B cell (primary cell): ENCODE results near the gene RPL7L1. TPM values are rescaled to one million over a fixed set of nuclear protein-coding genes. Genes with fewer than 3 reads are reported as not detected.

Experiments
- ATAC-seq: fragments of 200-7000 bp; cut with Tn5 transposase; one replicate; pipeline ENCODE4 v1.10.0; 2021; ENCODE audit warnings: low read depth, mild to moderate bottlenecking, moderate number of reproducible peaks, moderate library complexity
- CTCF ChIA-PET: fragments of 350-600 bp; sonication (Branson Sonifier 250); formaldehyde crosslinking; loops from one replicate; lab custom pipeline; 2021; ENCODE audit warnings: antibody characterized with exemption, inconsistent platforms; lab: Charles Lee
- POLR2A ChIA-PET: fragments of 350-600 bp; sonication (Branson Sonifier 250); formaldehyde crosslinking; loops from one replicate; lab custom pipeline; 2021; ENCODE audit warnings: antibody characterized with exemption; lab: Charles Lee
- DNase-seq: peaks from one replicate; pipeline ENCODE4 v3.0.0; 2013
- H2AFZ ChIP-seq: 2 replicates; pipeline ENCODE4 v1.6.1; 2012; ENCODE audit warnings: mild to moderate bottlenecking, low read depth, low read length; ENCODE audit not compliant: insufficient read depth, poor library complexity, severe bottlenecking
- H3K27ac ChIP-seq, 2 donors: 1 replicate in 1 of 2; 2 replicates in 1 of 2; pipeline ENCODE4 v1.5.1; 2012 to 2013; ENCODE audit warnings: low read length in 2 of 2, mild to moderate bottlenecking in 2 of 2, moderate library complexity in 1 of 2
- H3K27me3 ChIP-seq, 4 experiments: fragments of 200-600 bp in 1 of 4; sonication (generic) in 1 of 4; replicated peaks in 1 of 4; 1 replicate in 2 of 4; 2 replicates in 2 of 4; pipeline versions ENCODE4 v1.6.1 to v1.7.0; 2013 to 2016; ENCODE audit warnings: low read length in 3 of 4, mild to moderate bottlenecking in 2 of 4, mixed read lengths in 1 of 4, moderate library complexity in 1 of 4; ENCODE audit not compliant: insufficient read depth in 4 of 4, control insufficient read depth in 3 of 4; ENCODE audit errors: control extremely low read depth in 1 of 4
- H3K36me3 ChIP-seq, 2 experiments: replicated peaks in 1 of 2; 1 replicate in 1 of 2; 2 replicates in 1 of 2; pipeline versions ENCODE4 v1.6.1 to v1.7.1; 2013; ENCODE audit warnings: low read length in 1 of 2; ENCODE audit not compliant: insufficient read depth in 2 of 2, control insufficient read depth in 1 of 2; ENCODE audit errors: control extremely low read depth in 1 of 2, extremely low read depth in 1 of 2
- H3K4me1 ChIP-seq, 2 donors: fragments of 200-600 bp in 1 of 2; sonication (generic) in 1 of 2; 1 replicate in 1 of 2; 2 replicates in 1 of 2; pipeline versions ENCODE4 v1.5.1 to v1.6.1; 2013 to 2017; ENCODE audit warnings: low read length in 2 of 2; ENCODE audit not compliant: control insufficient read depth in 2 of 2, insufficient read depth in 2 of 2
- H3K4me2 ChIP-seq: replicated peaks from 2 replicates; pipeline ENCODE3; 2012; ENCODE audit warnings: mild to moderate bottlenecking, low read depth, low read length; ENCODE audit not compliant: poor library complexity, severe bottlenecking
- H3K4me3 ChIP-seq, 5 experiments: fragments of 200-600 bp in 1 of 5; sonication (generic) in 1 of 5; 1 replicate in 3 of 5; 2 replicates in 2 of 5; pipeline versions ENCODE4 v1.5.1 to v1.7.0; 2011 to 2016; ENCODE audit warnings: low read length in 4 of 5, mild to moderate bottlenecking in 4 of 5, low read depth in 2 of 5, control low read depth in 1 of 5, moderate library complexity in 1 of 5; ENCODE audit not compliant: insufficient read depth in 1 of 5; ENCODE audit errors: control extremely low read depth in 1 of 5, extremely low read depth in 1 of 5
- H3K79me2 ChIP-seq: fragments of 200-600 bp; sonication (generic); one replicate; pipeline ENCODE4 v1.6.0; 2016; ENCODE audit warnings: low read length; ENCODE audit not compliant: control insufficient read depth, insufficient read depth
- H3K9ac ChIP-seq: fragments of 200-600 bp; sonication (generic); 2 replicates; pipeline ENCODE4 v1.6.1; 2017; ENCODE audit warnings: mild to moderate bottlenecking, low read length, moderate library complexity
- H3K9me3 ChIP-seq, 3 donors: one replicate each; pipeline versions ENCODE4 v1.6.1 to v1.7.1; 2013; ENCODE audit warnings: low read length in 2 of 3; ENCODE audit not compliant: control insufficient read depth in 2 of 3, insufficient read depth in 1 of 3; ENCODE audit errors: control extremely low read depth in 1 of 3
- H4K20me1 ChIP-seq: 2 replicates; pipeline ENCODE4 v1.6.0; 2012; ENCODE audit warnings: mild to moderate bottlenecking, low read length; ENCODE audit not compliant: insufficient read depth, control insufficient read depth, poor library complexity, severe bottlenecking
- H3K27ac Mint-ChIP-seq: one replicate; pipeline ENCODE4 v1.8.0; 2021; ENCODE audit warnings: mixed read lengths
- H3K27me3 Mint-ChIP-seq: one replicate; pipeline ENCODE4 v1.8.0; 2021; ENCODE audit warnings: mixed read lengths
- H3K4me1 Mint-ChIP-seq: one replicate; pipeline ENCODE4 v1.8.0; 2021; ENCODE audit warnings: mixed read lengths
- H3K4me3 Mint-ChIP-seq: one replicate; pipeline ENCODE4 v1.8.0; 2021; ENCODE audit warnings: mixed read lengths
- H3K9me3 Mint-ChIP-seq: one replicate; pipeline ENCODE4 v1.8.0; 2022; ENCODE audit warnings: mixed read lengths; ENCODE audit not compliant: insufficient read depth
- EZH2 ChIP-seq: IDR thresholded peaks from 2 replicates; pipeline ENCODE4 v1.6.1; 2012; ENCODE audit warnings: borderline replicate concordance, low read depth, mild to moderate bottlenecking, moderate library complexity, low read length; ENCODE audit not compliant: insufficient read depth, poor library complexity, severe bottlenecking
- WGBS: methylation state at CpG from one replicate; pipeline ENCODE4 v1.1.5; 2013; ENCODE audit warnings: missing lambda C conversion rate; ENCODE audit not compliant: insufficient coverage; 5-methylcytosine and 5-hydroxymethylcytosine counted together
- intact Hi-C: fragments of 100-400 bp; cut with micrococcal nuclease; formaldehyde crosslinking; loops from one replicate; pipeline ENCODE4 v1.10.0; 2022
- polyA plus RNA-seq: library from polyadenylated mRNA; depleted of rRNA; stranded (reverse); fragments of >200 nt; gene quantifications from 2 replicates; pipeline ENCODE4 v1.2.3, GENCODE V29; 2012
- total RNA-seq, 2 donors: library from RNA; stranded (reverse); fragments of 120-200 nt in 1 of 2; gene quantifications; 1 replicate in 1 of 2; 2 replicates in 1 of 2; pipeline versions ENCODE4 v1.2.3 to v1.2.4, GENCODE V29; 2013 to 2022
- TF ChIP-seq, protein P1 (sequence below): fragments of 200-600 bp; IDR thresholded peaks from one replicate; pipeline ENCODE4 v1.8.0; 2022; ENCODE audit warnings: antibody characterized with exemption, mild to moderate bottlenecking

Gene RPL7L1
- total and polyA plus RNA-seq, 2 donors (not counting 1 experiment from before 2014, with no cell fraction given), result 14.5 to 100 TPM

GRCh38 chr6:42911171-42912021, 32.0 kb downstream of the RPL7L1 start:
- Mint-ChIP-seq H3K27ac (no peak overlapping the region), H3K4me3 (peak overlapping the region; percentile 77), H3K4me1 (peaks cover 6% of the 10 kb centered on the region), H3K27me3 (peaks cover 6% of the 10 kb centered on the region), H3K9me3 (no peaks in the 10 kb centered on the region)
- Histone ChIP-seq H3K27me3 (peaks cover 0 to 10% (median 1%) of the 10 kb centered on the region in 4 experiments), H3K4me3 (peak overlapping the region in 2 of 5 experiments; percentile 14 to 28), H3K4me2 (peak overlapping the region; percentile 58), H3K36me3 (no peaks in the 10 kb centered on the region), H3K9ac (peak overlapping the region; percentile 23), H2AFZ (peak overlapping the region; percentile 58), H4K20me1 (no peaks in the 10 kb centered on the region), H3K9me3 (peaks cover 0 to 5% (median 0%) of the 10 kb centered on the region in 3 donors), H3K27ac (no peak overlapping the region), H3K4me1 (peaks cover 3 to 17% of the 10 kb centered on the region in 2 donors), H3K79me2 (no peaks in the 10 kb centered on the region)
- no peak for TF ChIP-seq EZH2
- TF ChIP-seq, protein P1, sequence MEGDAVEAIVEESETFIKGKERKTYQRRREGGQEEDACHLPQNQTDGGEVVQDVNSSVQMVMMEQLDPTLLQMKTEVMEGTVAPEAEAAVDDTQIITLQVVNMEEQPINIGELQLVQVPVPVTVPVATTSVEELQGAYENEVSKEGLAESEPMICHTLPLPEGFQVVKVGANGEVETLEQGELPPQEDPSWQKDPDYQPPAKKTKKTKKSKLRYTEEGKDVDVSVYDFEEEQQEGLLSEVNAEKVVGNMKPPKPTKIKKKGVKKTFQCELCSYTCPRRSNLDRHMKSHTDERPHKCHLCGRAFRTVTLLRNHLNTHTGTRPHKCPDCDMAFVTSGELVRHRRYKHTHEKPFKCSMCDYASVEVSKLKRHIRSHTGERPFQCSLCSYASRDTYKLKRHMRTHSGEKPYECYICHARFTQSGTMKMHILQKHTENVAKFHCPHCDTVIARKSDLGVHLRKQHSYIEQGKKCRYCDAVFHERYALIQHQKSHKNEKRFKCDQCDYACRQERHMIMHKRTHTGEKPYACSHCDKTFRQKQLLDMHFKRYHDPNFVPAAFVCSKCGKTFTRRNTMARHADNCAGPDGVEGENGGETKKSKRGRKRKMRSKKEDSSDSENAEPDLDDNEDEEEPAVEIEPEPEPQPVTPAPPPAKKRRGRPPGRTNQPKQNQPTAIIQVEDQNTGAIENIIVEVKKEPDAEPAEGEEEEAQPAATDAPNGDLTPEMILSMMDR, result no peak
- DNase-seq (no peak), ATAC-seq (no peak)
- WGBS, result 38% methylated on average over 42 of the region's 49 CpGs
- ChIA-PET CTCF (interaction anchor here (0.8 kb wide), 1 partner anchor 12 kb away, joined by 3 read pairs; no protein-coding TSS in a partner anchor), POLR2A (interaction anchor here (0.7 kb wide), 1 partner anchor 185 kb away, joined by 3 read pairs; no protein-coding TSS in a partner anchor)
- intact Hi-C loops, result no loop called here

- 93% methylated on average over 3 of the region's 4 CpGs for WGBS
- CTCF ChIA-PET, result interaction anchor here (0.7 to 1.2 kb wide), 4 partner anchors 18 to 94 kb away, joined by 3 to 6 read pairs (median 3); no protein-coding TSS in a partner anchor
Measured at GRCh38 chr6:42914546-42914945, 35.1 kb downstream of the RPL7L1 start.

More at GRCh38 chr6:42914546-42914945, 35.1 kb downstream of the RPL7L1 start:
- TF ChIP-seq, protein P1, result no peak
- no peak for TF ChIP-seq EZH2
- no peaks in the 10 kb centered on the region for H3K9me3 Mint-ChIP-seq
- no peak overlapping the region for H3K4me2 ChIP-seq
- ATAC-seq (no peak), DNase-seq (no peak)
- no peak overlapping the region for H3K4me3 Mint-ChIP-seq
- no peaks in the 10 kb centered on the region for H3K79me2 ChIP-seq
- H3K9me3 ChIP-seq, result peaks cover 0 to 5% (median 0%) of the 10 kb centered on the region in 3 donors
- no peak overlapping the region for H3K4me3 ChIP-seq
- H3K36me3 ChIP-seq, result no peaks in the 10 kb centered on the region
- intact Hi-C loops, result no loop called here
- H3K27me3 ChIP-seq, result peaks cover 0 to 10% (median 1%) of the 10 kb centered on the region in 4 experiments
- POLR2A ChIA-PET, result interaction anchor here (0.7 to 1.1 kb wide), 2 partner anchors 15 to 253 kb away, joined by 5 read pairs; partner anchors contain the start of gene CNPY3
- no peak overlapping the region for H2AFZ ChIP-seq
- no peak overlapping the region for H3K27ac ChIP-seq
- no peaks in the 10 kb centered on the region for H4K20me1 ChIP-seq
- peaks cover 6% of the 10 kb centered on the region for H3K27me3 Mint-ChIP-seq
- H3K27ac Mint-ChIP-seq, result no peak overlapping the region
- peaks cover 6% of the 10 kb centered on the region for H3K4me1 Mint-ChIP-seq
- H3K9ac ChIP-seq, result no peak overlapping the region
- peaks cover 3 to 17% of the 10 kb centered on the region in 2 donors for H3K4me1 ChIP-seq
